GM19043 (cell line): ENCODE measurements around the gene RHOXF2.
"Not testable (repeated sequence)": the region's sequence is repeated elsewhere in the genome, so short reads cannot be mapped to it uniquely, and the experiment has no call there.

Experiments used
- ATAC-seq: cut with Tn5 transposase; IDR thresholded peaks from one replicate; pipeline ENCODE4 v1.9.1; 2021; ENCODE audit warnings: low read depth; ENCODE audit not compliant: unreplicated experiment

RHOXF2 gene

GRCh38 chrX:120196626-120197283, 38.3 kb downstream of the RHOXF2 start:
- not testable (repeated sequence) for ATAC-seq

- ATAC-seq: no peak
These were observed 42.4 kb downstream of the RHOXF2 start for GRCh38 chrX:120200851-120201250.

- ATAC-seq: no peak
These were observed 47.7 kb downstream of the RHOXF2 start for GRCh38 chrX:120205816-120206753.

GRCh38 chrX:120207009-120207605, 48.7 kb downstream of the RHOXF2 start:
- ATAC-seq: no peak

GRCh38 chrX:120213438-120214265, 55.2 kb downstream of the RHOXF2 start:
- ATAC-seq: no peak
